BLaER1 treated with 17β-estradiol and CSF1 and Interleukin-3, amounts not matched to agents 10 nM and 100 nM (cell line): ENCODE data around the gene SAFB2.

Experiments
- H3K27ac ChIP-seq, 11 experiments: shearing (Covaris generic); formaldehyde crosslinking; 2 replicates each; pipeline ENCODE4 v1.8.1; 2022
- H3K27me3 ChIP-seq, 11 experiments: shearing (Covaris generic); formaldehyde crosslinking; 2 replicates each; pipeline ENCODE4 v1.8.1; 2022
- H3K36me3 ChIP-seq, 11 experiments: shearing (Covaris generic); formaldehyde crosslinking; 2 replicates each; pipeline ENCODE4 v1.8.1; 2022
- H3K4me1 ChIP-seq, 10 experiments: shearing (Covaris generic); formaldehyde crosslinking; 2 replicates each; pipeline ENCODE4 v1.8.1; 2022
- H3K4me2 ChIP-seq, 11 experiments: shearing (Covaris generic); formaldehyde crosslinking; 2 replicates each; pipeline ENCODE4 v1.8.1; 2022
- H3K4me3 ChIP-seq, 10 experiments: shearing (Covaris generic); formaldehyde crosslinking; 2 replicates each; pipeline ENCODE4 v1.8.1; 2022
- H3K9ac ChIP-seq, 11 experiments: shearing (Covaris generic); formaldehyde crosslinking; 2 replicates each; pipeline ENCODE4 v1.8.1; 2022
- H3K9me3 ChIP-seq, 11 experiments: shearing (Covaris generic); formaldehyde crosslinking; replicated peaks in 1 of 11; 2 replicates each; pipeline ENCODE4 v1.8.1; 2022
- H4K20me1 ChIP-seq, 11 experiments: shearing (Covaris generic); formaldehyde crosslinking; 2 replicates each; pipeline ENCODE4 v1.8.1; 2022
- Cebpa-rat ChIP-seq, 11 experiments: shearing (Covaris generic); IDR thresholded peaks; 2 replicates each; pipeline ENCODE4 v1.8.1; 2022

SAFB2 gene

DNA sequence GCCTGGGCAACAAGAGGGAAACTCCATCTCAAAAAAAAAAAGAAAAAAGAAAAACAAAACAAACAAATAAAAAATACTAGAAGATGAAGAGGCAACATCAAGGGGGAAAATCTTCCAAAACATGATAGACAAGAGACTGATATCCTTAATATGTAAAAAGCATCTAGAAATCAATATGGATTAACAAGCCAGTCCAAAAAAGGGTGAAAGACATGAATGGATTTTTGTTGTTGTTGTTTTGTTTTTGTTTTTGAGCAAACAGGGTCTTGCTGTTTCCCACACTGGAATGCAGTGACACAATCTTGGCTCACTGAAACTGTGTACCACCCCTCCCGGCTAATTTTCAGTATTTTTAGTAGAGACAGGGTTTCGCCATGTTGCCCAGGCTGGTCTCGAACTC lies 50.8 kb downstream of the SAFB2 start:
- H3K9me3 ChIP-seq, result no peaks in the 10 kb centered on the region
- H3K36me3 ChIP-seq, result no peaks in the 10 kb centered on the region
- peaks cover 0 to 24% (median 14%) of the 10 kb centered on the region in 10 experiments; a peak in 15 of 20 replicates for H3K4me1 ChIP-seq
- H3K27me3 ChIP-seq, result no peaks in the 10 kb centered on the region
- TF ChIP-seq Cebpa-rat (IDR thresholded peaks at IDR 0.05), result no peak
- H4K20me1 ChIP-seq, result no peaks in the 10 kb centered on the region
- H3K4me3 ChIP-seq, result no peak overlapping the region
- H3K27ac ChIP-seq, result peak overlapping the region in 4 of 11 experiments; percentile 1 to 18 (median 4); a peak in 3 of 22 replicates
- H3K9ac ChIP-seq, result peak overlapping the region in 2 of 11 experiments; percentile 4 to 34; a peak in 1 of 22 replicates
- peak overlapping the region in 7 of 11 experiments; percentile 15 to 66 (median 56); a peak in 10 of 22 replicates for H3K4me2 ChIP-seq

DNA sequence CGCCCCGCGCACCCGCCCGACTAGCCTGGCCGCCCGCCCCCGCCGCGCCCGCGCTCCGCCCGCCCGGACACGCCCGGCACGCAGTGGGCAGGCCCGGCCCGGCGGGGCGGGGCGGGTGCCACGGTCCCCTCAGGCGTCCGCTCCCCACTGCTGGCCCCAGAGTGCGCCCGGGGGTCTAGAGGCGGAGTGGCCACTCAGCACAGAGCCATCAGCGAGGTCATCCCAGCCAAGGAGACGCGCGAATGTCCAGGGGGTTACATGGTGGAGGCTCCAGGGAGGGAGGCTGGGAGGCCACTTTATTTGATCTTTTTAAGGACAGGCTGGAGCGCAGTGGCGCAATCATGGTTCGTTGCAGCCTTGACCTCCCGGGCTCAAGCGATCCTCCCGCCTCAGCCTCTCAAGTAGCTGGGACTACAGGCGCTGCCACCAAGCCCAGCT lies 54.6 kb downstream of the SAFB2 start:
- Histone ChIP-seq H3K27me3 (no peaks in the 10 kb centered on the region), H3K36me3 (no peaks in the 10 kb centered on the region), H3K27ac (no peak overlapping the region), H3K9me3 (no peaks in the 10 kb centered on the region), H3K4me3 (no peak overlapping the region), H4K20me1 (no peaks in the 10 kb centered on the region; a peak in 1 of 22 replicates), H3K4me2 (no peak overlapping the region), H3K9ac (no peak overlapping the region), H3K4me1 (peaks cover 0 to 32% (median 17%) of the 10 kb centered on the region in 10 experiments; a peak in 16 of 20 replicates)
- no peak for TF ChIP-seq Cebpa-rat (IDR thresholded peaks at IDR 0.05)

DNA sequence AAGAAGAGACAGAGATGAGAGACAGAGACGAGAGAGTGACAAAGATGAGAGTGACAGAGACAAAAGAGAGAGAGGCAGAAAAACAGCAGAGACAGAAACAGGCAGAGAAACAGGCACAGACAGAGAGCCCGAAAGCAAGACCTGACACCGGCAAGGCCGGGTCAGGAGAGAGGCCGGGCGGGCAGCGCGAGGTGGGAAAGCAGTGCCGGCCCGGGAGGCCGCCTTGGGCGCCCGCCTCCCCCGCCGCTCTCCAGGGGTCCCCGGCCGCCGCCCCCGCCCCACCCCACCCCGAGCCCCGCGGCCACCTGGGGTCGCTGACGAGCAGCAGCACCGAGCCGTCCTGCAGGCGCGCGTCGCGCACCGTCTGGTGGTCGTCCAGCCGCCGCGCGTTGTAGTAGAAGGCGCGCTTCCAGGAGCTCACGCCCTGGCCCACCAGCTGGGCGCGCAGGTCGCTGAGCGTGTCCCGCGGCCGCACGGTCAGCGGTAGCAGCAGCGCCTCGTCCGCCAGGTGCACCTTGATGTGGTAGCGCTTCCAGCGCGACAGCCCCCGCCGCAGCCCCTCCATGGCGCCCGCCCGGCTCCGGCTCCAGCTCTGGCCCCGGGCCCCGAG lies 55.1 kb downstream of the SAFB2 start, which contains the start of gene TINCR:
Gene TINCR, minus strand, starts transcription at position 594 of the 610 bp plus-strand sequence.
- no peak for TF ChIP-seq Cebpa-rat (IDR thresholded peaks at IDR 0.05)
- peaks cover 0 to under 1% (median 0%) of the 10 kb centered on the region in 11 experiments; a peak in 1 of 22 replicates for H3K9me3 ChIP-seq
- H3K27me3 ChIP-seq, result no peaks in the 10 kb centered on the region
- no peak within 1 kb of the TSS for H3K4me3 ChIP-seq
- no peak within 1 kb of the TSS for H3K4me2 ChIP-seq
- H3K36me3 ChIP-seq, result no peaks in the 10 kb centered on the region
- no peaks in the 10 kb centered on the region; a peak in 1 of 22 replicates for H4K20me1 ChIP-seq
- peaks cover 0 to 28% (median 12%) of the 10 kb centered on the region in 10 experiments; a peak in 16 of 20 replicates for H3K4me1 ChIP-seq
- H3K9ac ChIP-seq, result no peak within 1 kb of the TSS
- no peak within 1 kb of the TSS for H3K27ac ChIP-seq

DNA sequence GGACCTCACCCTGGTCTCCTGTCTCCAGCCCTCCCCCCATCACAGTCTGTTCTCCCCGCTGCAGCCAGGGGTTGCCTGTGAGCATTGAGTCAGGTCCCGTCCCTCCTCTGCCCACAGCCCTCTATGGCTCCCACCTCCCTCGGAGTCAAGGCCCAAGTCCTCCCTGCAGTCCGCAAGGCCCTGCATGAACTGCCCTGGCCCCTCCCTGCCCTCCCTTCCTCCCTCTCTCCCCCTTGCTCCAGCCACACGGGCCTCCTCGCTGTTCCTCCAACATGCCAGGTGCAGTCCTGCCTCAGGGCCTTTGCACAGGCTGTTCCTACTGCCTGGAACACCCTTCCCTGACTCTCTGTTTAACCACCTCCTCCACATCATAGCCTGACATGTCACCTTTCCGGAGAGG lies 57.6 kb downstream of the SAFB2 start:
- Histone ChIP-seq H3K9ac (no peak overlapping the region), H3K4me2 (no peak overlapping the region), H3K4me3 (no peak overlapping the region), H3K27ac (no peak overlapping the region), H3K9me3 (peaks cover 8 to 14% (median 10%) of the 10 kb centered on the region in 11 experiments), H3K27me3 (no peaks in the 10 kb centered on the region), H3K36me3 (no peaks in the 10 kb centered on the region; a peak in 1 of 22 replicates), H4K20me1 (peaks cover 0 to under 1% (median 0%) of the 10 kb centered on the region in 11 experiments; a peak in 1 of 22 replicates), H3K4me1 (peaks cover 0 to 16% (median 7%) of the 10 kb centered on the region in 10 experiments; a peak in 11 of 20 replicates)
- no peak for TF ChIP-seq Cebpa-rat (IDR thresholded peaks at IDR 0.05)

DNA sequence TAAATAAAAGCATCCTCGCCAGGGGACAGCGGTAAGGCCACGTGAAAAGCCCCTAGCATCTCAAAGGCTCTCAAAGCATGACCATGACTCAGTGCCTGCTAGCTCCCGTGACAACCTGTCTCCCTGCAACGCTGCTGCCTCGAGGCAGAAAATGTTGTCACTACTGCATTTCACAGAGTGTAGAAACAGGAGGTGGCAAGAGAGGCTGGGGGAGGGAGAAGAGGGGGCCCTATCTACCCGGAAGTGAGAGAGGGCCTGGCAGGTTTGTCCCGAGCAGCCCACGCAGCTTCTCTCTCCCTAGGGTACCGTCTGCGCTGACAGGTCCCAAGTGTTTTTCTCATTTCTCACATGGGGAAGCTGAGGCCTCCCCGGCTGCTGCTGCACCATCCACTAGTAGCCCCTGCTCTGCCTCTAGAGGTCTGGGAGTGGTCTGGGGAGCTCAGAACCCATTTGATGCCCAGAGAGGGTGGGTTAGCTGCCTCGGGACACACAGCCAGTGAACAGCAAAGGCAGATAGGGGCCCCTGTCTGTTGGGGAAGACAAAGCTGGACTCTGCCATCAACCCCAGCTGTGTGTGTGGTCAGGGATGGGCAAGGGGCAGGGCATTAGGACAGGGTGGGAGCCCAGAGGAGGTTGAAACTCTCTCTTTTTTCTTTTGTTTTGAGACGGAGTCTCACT lies 58.5 kb downstream of the SAFB2 start:
- Histone ChIP-seq H3K36me3 (no peaks in the 10 kb centered on the region; a peak in 1 of 22 replicates), H4K20me1 (peaks cover 0 to 5% (median 0%) of the 10 kb centered on the region in 11 experiments; a peak in 1 of 22 replicates), H3K9ac (no peak overlapping the region; a peak in 1 of 22 replicates), H3K27me3 (no peaks in the 10 kb centered on the region), H3K4me3 (no peak overlapping the region), H3K9me3 (peaks cover 8 to 14% (median 10%) of the 10 kb centered on the region in 11 experiments), H3K4me2 (peak overlapping the region in 8 of 11 experiments; percentile 10 to 37 (median 24); a peak in 6 of 22 replicates), H3K4me1 (peaks cover 0 to 16% (median 7%) of the 10 kb centered on the region in 10 experiments; a peak in 11 of 20 replicates), H3K27ac (peak overlapping the region in 2 of 11 experiments; percentile 2 to 7; a peak in 1 of 22 replicates)
- TF ChIP-seq Cebpa-rat (IDR thresholded peaks at IDR 0.05), result peak in 1 of 11 experiments; percentile 63; a peak in 1 of 22 replicates

DNA sequence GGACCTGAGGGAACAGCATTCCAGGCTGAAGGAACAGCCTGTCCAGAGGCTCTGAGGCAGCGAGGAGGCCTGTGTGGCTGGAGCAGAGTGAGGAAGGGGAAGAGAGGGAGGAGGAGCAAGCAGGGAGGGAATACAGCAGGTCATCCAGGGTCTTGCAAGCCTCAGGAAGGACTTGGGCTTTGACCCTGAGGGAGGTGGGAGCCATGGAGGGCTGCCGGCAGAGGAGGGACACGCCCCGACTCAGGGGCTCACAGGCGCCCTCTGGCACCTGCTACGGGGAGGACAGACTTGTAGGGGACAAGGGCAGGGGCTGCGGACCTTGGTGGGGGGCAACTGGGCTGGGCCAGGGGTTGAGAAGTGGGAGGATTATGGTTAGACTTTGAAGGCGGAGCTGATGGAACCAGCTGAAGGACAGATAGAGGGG lies 59.6 kb downstream of the SAFB2 start:
- H3K36me3 ChIP-seq, result no peaks in the 10 kb centered on the region; a peak in 1 of 22 replicates
- H3K4me3 ChIP-seq, result no peak overlapping the region
- TF ChIP-seq Cebpa-rat (IDR thresholded peaks at IDR 0.05), result no peak
- no peaks in the 10 kb centered on the region for H3K27me3 ChIP-seq
- H3K9me3 ChIP-seq, result peaks cover 8 to 14% (median 10%) of the 10 kb centered on the region in 11 experiments
- no peak overlapping the region for H3K9ac ChIP-seq
- peaks cover 0 to 18% (median 7%) of the 10 kb centered on the region in 10 experiments; a peak in 14 of 20 replicates for H3K4me1 ChIP-seq
- peak overlapping the region in 1 of 11 experiments; percentile 9; a peak in 2 of 22 replicates for H3K27ac ChIP-seq
- no peak overlapping the region for H3K4me2 ChIP-seq
- peaks cover 0 to 5% (median 0%) of the 10 kb centered on the region in 11 experiments; a peak in 1 of 22 replicates for H4K20me1 ChIP-seq

DNA sequence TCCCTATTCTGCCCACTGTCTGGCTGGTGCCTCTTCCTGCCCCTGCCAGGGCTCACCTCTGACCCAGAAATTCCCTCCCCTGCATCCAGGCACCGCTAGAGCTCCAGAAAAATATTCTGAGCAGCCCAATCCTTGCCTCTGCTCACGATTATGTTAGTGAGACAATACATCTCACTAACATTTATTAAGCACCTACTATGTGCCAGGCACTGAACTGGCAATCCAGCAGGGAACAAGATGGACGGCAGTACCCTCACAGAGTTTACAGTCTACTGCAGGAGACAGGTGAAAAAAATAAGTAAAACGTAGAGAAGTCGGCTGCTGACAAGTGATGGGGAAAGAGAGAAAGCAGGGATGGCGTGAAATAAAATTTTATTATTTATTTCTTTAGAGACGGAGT lies 60.3 kb downstream of the SAFB2 start:
- peaks cover 0 to 25% (median 15%) of the 10 kb centered on the region in 10 experiments; a peak in 18 of 20 replicates for H3K4me1 ChIP-seq
- no peak overlapping the region for H3K4me3 ChIP-seq
- no peaks in the 10 kb centered on the region for H3K27me3 ChIP-seq
- no peak for TF ChIP-seq Cebpa-rat (IDR thresholded peaks at IDR 0.05)
- H3K36me3 ChIP-seq, result no peaks in the 10 kb centered on the region; a peak in 1 of 22 replicates
- H3K4me2 ChIP-seq, result no peak overlapping the region
- H3K27ac ChIP-seq, result no peak overlapping the region
- H3K9ac ChIP-seq, result no peak overlapping the region
- H4K20me1 ChIP-seq, result peaks cover 0 to 6% (median 0%) of the 10 kb centered on the region in 11 experiments; a peak in 3 of 22 replicates
- H3K9me3 ChIP-seq, result peaks cover 8 to 14% (median 10%) of the 10 kb centered on the region in 11 experiments

DNA sequence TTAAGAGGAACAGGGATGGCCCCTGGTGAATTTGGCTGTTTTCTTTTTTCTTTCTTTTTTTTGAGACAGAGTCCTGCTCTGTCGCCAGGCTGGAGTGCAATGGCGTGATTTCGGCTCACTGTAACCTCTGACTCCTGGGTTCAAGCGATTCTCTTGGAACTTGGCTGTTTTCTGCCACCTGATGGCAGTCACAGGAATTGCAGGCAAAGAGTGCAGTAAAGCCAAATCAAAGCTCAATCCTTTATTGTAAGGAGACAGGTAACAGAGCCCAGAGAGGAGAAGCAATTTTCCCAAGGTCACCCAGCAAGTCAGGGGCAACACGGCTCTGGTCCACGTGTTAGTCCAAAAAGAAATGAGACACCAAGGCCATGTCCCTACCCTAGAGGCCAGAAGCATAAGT lies 61.0 kb downstream of the SAFB2 start:
- Histone ChIP-seq H3K4me2 (no peak overlapping the region), H3K9me3 (peaks cover 8 to 14% (median 10%) of the 10 kb centered on the region in 11 experiments), H3K9ac (no peak overlapping the region), H3K27me3 (no peaks in the 10 kb centered on the region), H4K20me1 (peaks cover 0 to 6% (median 0%) of the 10 kb centered on the region in 11 experiments; a peak in 3 of 22 replicates), H3K4me3 (no peak overlapping the region), H3K4me1 (peaks cover 0 to 26% (median 16%) of the 10 kb centered on the region in 10 experiments; a peak in 18 of 20 replicates), H3K36me3 (no peaks in the 10 kb centered on the region; a peak in 1 of 22 replicates), H3K27ac (no peak overlapping the region)
- no peak for TF ChIP-seq Cebpa-rat (IDR thresholded peaks at IDR 0.05)
